DOHH2 (cell line): ENCODE results near the gene TAF12.
"Not testable (repeated sequence)": the region's sequence is repeated elsewhere in the genome, so short reads cannot be mapped to it uniquely, and the experiment has no call there.

ENCODE experiments used
- H3F3A ChIP-seq: fragments of 200-600 bp; sonication (generic), shearing (Covaris generic); 2 replicates; pipeline ENCODE4 v1.6.0; 2016; ENCODE audit warnings: antibody characterized with exemption, mild to moderate bottlenecking; ENCODE audit not compliant: control insufficient read depth, insufficient read depth
- H3K27ac ChIP-seq: fragments of 200-600 bp; sonication (generic); 2 replicates; pipeline ENCODE4 v1.5.1; 2014; ENCODE audit warnings: low read depth, mild to moderate bottlenecking, low read length, moderate library complexity
- H3K27me3 ChIP-seq: fragments of 200-600 bp; sonication (generic); 2 replicates; pipeline ENCODE4 v1.6.1; 2014; ENCODE audit warnings: mild to moderate bottlenecking, low read length, mixed read lengths; ENCODE audit not compliant: control insufficient read depth
- H3K36me3 ChIP-seq: fragments of 200-600 bp; sonication (generic); 2 replicates; pipeline ENCODE4 v1.6.1; 2014; ENCODE audit warnings: mild to moderate bottlenecking, low read length, moderate library complexity, mixed read lengths; ENCODE audit not compliant: control insufficient read depth
- H3K4me1 ChIP-seq: fragments of 200-600 bp; sonication (generic); 2 replicates; pipeline ENCODE4 v1.6.1; 2014; ENCODE audit warnings: mild to moderate bottlenecking, low read length, mixed read lengths; ENCODE audit not compliant: control insufficient read depth
- H3K4me2 ChIP-seq: fragments of 200-600 bp; sonication (generic); 2 replicates; pipeline ENCODE4 v1.6.0; 2014; ENCODE audit warnings: mild to moderate bottlenecking, low read length, moderate library complexity
- H3K4me3 ChIP-seq: fragments of 200-600 bp; sonication (generic); 2 replicates; pipeline ENCODE4 v1.5.1; 2014; ENCODE audit warnings: mild to moderate bottlenecking, low read length, mixed read lengths
- H3K79me2 ChIP-seq: fragments of 200-600 bp; sonication (generic); 2 replicates; pipeline ENCODE4 v1.6.1; 2014; ENCODE audit warnings: mild to moderate bottlenecking, low read length, mixed read lengths; ENCODE audit not compliant: control insufficient read depth
- H3K9me2 ChIP-seq: fragments of 200-600 bp; sonication (generic); replicated peaks from 2 replicates; pipeline ENCODE4 v1.6.1; 2014; ENCODE audit warnings: mild to moderate bottlenecking, low read length, mixed read lengths; ENCODE audit not compliant: control insufficient read depth
- H3K9me3 ChIP-seq: fragments of 200-600 bp; sonication (generic); 2 replicates; pipeline ENCODE4 v1.6.1; 2014; ENCODE audit warnings: antibody characterized with exemption, low read length, mixed read lengths; ENCODE audit not compliant: control insufficient read depth, insufficient read depth
- H4K20me1 ChIP-seq: fragments of 200-600 bp; sonication (generic); 2 replicates; pipeline ENCODE4 v1.6.0; 2014; ENCODE audit warnings: low read depth, mild to moderate bottlenecking, antibody characterized with exemption, low read length, moderate library complexity; ENCODE audit not compliant: control insufficient read depth, insufficient read depth
- EZH2phosphoT487 ChIP-seq: fragments of 200-600 bp; sonication (generic); IDR thresholded peaks from 2 replicates; pipeline ENCODE4 v1.6.1; 2017; ENCODE audit warnings: borderline replicate concordance, mild to moderate bottlenecking, antibody characterized with exemption, low read length, moderate library complexity, mixed read lengths
- TF ChIP-seq, protein P1 (sequence below): fragments of 200-600 bp; sonication (generic); IDR thresholded peaks from one replicate; pipeline ENCODE4 v1.5.1; 2014; ENCODE audit warnings: antibody characterized with exemption, mild to moderate bottlenecking, low read depth, low read length; ENCODE audit not compliant: poor library complexity, severe bottlenecking

Gene TAF12

DNA sequence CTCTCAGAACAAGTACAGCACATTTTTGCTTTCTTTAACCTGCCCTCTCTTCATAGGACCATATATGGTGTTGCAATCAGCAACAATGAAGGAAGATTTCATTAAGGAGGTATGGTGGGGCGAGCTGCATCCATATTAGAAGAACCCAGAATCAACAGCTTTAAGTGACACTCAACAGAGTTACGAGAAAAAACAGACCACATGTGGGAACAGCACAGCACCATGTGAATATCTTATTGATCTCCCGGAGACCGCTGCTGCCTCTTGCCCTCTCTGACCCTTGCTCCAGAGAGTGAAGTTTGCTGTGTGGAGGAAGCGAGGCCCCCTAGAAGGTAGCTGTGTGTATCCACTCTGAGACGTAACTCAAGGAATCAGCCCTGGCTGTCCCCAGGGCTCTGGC, 37.9 kb downstream of the TAF12 start:
- Histone ChIP-seq H3K36me3 (peaks cover 46% of the 10 kb centered on the region), H3K4me3 (no peak overlapping the region), H3K9me2 (no peaks in the 10 kb centered on the region), H3K4me1 (no peaks in the 10 kb centered on the region), H3K9me3 (no peaks in the 10 kb centered on the region), H3K27ac (no peak overlapping the region), H4K20me1 (no peaks in the 10 kb centered on the region), H3K79me2 (no peaks in the 10 kb centered on the region), H3K27me3 (no peaks in the 10 kb centered on the region), H3K4me2 (no peak overlapping the region), H3F3A (no peaks in the 10 kb centered on the region)
- TF ChIP-seq EZH2phosphoT487: no peak

DNA sequence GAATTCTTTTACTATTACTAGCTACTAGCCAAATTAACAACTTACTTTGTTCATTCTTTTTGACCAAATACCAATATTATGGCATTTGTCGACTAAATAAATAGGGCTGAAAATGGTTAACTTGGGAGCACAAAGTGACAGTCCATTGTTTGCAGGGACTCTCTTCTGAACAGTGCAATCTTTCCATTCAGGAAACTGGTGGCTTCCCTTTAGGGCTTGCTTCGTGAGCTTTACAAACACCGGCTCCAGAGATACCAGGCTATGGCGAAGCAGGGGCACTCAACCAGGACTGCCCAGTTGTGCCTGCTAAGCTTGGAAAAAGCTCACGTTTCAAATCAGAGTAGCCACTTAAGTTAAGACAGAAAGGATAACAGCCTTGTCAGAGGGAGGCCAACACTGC, 38.5 kb downstream of the TAF12 start:
- no peaks in the 10 kb centered on the region for H4K20me1 ChIP-seq
- H3K79me2 ChIP-seq: no peaks in the 10 kb centered on the region
- H3K9me2 ChIP-seq: no peaks in the 10 kb centered on the region
- H3K27me3 ChIP-seq: no peaks in the 10 kb centered on the region
- H3K9me3 ChIP-seq: no peaks in the 10 kb centered on the region
- TF ChIP-seq, protein P1, sequence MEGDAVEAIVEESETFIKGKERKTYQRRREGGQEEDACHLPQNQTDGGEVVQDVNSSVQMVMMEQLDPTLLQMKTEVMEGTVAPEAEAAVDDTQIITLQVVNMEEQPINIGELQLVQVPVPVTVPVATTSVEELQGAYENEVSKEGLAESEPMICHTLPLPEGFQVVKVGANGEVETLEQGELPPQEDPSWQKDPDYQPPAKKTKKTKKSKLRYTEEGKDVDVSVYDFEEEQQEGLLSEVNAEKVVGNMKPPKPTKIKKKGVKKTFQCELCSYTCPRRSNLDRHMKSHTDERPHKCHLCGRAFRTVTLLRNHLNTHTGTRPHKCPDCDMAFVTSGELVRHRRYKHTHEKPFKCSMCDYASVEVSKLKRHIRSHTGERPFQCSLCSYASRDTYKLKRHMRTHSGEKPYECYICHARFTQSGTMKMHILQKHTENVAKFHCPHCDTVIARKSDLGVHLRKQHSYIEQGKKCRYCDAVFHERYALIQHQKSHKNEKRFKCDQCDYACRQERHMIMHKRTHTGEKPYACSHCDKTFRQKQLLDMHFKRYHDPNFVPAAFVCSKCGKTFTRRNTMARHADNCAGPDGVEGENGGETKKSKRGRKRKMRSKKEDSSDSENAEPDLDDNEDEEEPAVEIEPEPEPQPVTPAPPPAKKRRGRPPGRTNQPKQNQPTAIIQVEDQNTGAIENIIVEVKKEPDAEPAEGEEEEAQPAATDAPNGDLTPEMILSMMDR: no peak
- no peak for TF ChIP-seq EZH2phosphoT487
- no peak overlapping the region for H3K4me3 ChIP-seq
- no peaks in the 10 kb centered on the region for H3F3A ChIP-seq
- H3K4me1 ChIP-seq: no peaks in the 10 kb centered on the region
- H3K27ac ChIP-seq: no peak overlapping the region
- peaks cover 46% of the 10 kb centered on the region for H3K36me3 ChIP-seq
- no peak overlapping the region for H3K4me2 ChIP-seq

DNA sequence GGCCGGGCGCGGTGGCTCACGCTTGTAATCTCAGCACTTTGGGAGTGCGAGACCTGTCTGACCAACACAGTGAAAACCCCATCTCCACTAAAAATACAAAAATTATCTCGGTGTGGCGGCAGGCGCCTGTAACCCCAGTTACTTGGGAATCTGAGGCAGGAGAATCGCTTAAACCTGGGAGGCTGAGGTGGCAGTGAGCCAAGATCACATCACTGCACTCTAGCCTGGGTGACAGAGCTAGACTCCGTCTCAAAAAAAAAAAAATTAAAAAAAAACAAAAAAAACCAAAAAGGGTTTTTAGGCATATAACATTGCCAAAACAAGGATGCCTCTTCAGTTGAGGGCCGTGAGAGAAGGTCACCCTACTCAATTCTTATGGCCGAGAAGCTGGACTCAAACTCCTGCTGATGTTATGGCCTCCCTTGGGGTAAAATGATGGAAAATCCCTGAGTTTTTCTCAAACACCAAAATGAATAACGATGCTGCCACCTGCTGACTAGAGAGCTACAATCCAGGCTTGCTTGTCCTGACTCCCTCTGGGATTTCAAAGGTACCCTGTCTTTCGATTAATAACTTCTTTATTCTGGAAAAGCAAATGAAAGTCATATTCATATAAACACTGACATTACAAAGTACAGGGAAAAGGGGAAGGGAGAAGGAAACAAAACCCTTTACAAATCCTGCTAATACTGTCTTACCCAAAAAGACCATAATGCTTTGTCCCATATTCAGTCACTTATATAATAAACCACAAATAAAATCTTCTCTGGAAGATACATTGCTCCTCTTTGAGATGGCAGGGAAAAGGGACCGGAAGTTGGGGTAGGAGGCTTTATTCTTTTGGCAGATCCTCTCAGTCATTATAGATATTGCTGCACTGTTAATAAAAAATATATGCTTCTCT, 40.1 kb downstream of the TAF12 start:
- no peaks in the 10 kb centered on the region for H3K79me2 ChIP-seq
- no peaks in the 10 kb centered on the region for H3F3A ChIP-seq
- no peak for TF ChIP-seq EZH2phosphoT487
- TF ChIP-seq, protein P1: peak; percentile 75
- H3K27me3 ChIP-seq: no peaks in the 10 kb centered on the region
- H3K4me2 ChIP-seq: no peak overlapping the region
- no peaks in the 10 kb centered on the region for H3K9me3 ChIP-seq
- H3K36me3 ChIP-seq: peaks cover 46% of the 10 kb centered on the region
- no peaks in the 10 kb centered on the region for H4K20me1 ChIP-seq
- H3K9me2 ChIP-seq: no peaks in the 10 kb centered on the region
- H3K4me1 ChIP-seq: no peaks in the 10 kb centered on the region
- H3K27ac ChIP-seq: no peak overlapping the region
- no peak overlapping the region for H3K4me3 ChIP-seq

DNA sequence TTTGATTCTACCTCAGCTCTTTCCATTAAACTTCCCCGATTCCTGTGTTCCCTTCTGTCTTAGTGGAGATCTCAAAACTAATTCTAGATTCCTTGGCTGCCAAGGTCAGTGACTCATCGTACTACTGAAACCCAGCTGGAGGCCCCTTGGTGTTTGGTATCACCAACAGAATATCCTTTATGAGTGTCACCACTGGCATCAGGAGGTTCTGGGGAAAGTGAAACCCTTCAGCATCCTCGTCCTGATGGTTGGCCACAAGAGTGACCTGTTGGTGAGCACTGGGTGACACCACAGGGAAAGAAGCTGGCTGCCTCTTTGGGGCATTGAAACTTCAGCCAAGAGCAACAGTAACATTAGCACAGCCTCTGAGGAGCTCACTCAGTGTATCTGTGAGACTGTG, 41.2 kb downstream of the TAF12 start:
- TF ChIP-seq EZH2phosphoT487: no peak
- TF ChIP-seq, protein P1: no peak

DNA sequence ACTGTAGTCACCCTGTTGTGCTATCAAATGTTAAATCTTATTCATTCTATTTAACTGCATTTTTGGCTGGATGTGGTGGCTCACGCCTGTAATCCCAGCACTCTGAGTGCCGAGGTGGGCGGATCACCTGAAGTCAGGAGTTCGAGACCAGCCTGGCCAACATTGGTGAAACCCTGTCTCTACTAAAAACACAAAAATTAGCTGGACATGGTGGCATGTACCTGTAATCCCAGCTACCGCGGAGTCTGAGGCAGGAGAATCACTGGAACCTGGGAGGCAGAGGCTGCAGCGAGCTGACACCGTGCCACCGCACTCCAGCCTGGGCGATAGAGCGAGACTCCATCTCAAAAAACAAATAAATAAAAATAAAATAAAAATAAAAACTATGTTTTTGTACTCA, 46.6 kb downstream of the TAF12 start:
- not testable (repeated sequence) for H3K4me2 ChIP-seq, H4K20me1 ChIP-seq, H3K27me3 ChIP-seq, H3K79me2 ChIP-seq, H3K36me3 ChIP-seq, H3K4me1 ChIP-seq, H3K9me3 ChIP-seq, H3K4me3 ChIP-seq, H3K9me2 ChIP-seq, H3F3A ChIP-seq, H3K27ac ChIP-seq

More for the DNA sequence above, 41.2 kb downstream of the TAF12 start:
- Histone ChIP-seq H3K9me3 (no peaks in the 10 kb centered on the region), H3K36me3 (peaks cover 41% of the 10 kb centered on the region), H3K79me2 (no peaks in the 10 kb centered on the region), H4K20me1 (no peaks in the 10 kb centered on the region), H3K27ac (no peak overlapping the region), H3K4me2 (no peak overlapping the region), H3K9me2 (no peaks in the 10 kb centered on the region), H3K4me1 (no peaks in the 10 kb centered on the region), H3K27me3 (no peaks in the 10 kb centered on the region), H3F3A (no peaks in the 10 kb centered on the region), H3K4me3 (no peak overlapping the region)
